Vagina (tissue), 2 donors: ENCODE measurements around the gene DAO. TPM values are rescaled to one million over a fixed set of nuclear protein-coding genes. Genes with fewer than 3 reads are reported as not detected.

Experiments
- DNase-seq, 2 donors: peaks; one replicate each; pipeline ENCODE4 v3.0.0-alpha.2; 2017; ENCODE audit errors: extremely low spot score in 2 of 2
- H3K27ac ChIP-seq: fragments of 200-600 bp; sonication (generic); one replicate; pipeline ENCODE4 v1.5.1; 2019
- H3K27me3 ChIP-seq: fragments of 200-600 bp; sonication (generic); one replicate; pipeline ENCODE4 v1.5.1; 2019
- H3K36me3 ChIP-seq, 2 donors: fragments of 200-600 bp; sonication (generic); one replicate each; pipeline ENCODE4 v1.5.1; 2017 to 2019
- H3K4me1 ChIP-seq: fragments of 200-600 bp; sonication (generic); one replicate; pipeline ENCODE4 v1.5.1; 2019
- H3K4me3 ChIP-seq, 2 donors: fragments of 200-600 bp; sonication (generic); 1 replicate in 1 of 2; 2 replicates in 1 of 2; pipeline ENCODE4 v1.5.1; 2016 to 2019
- H3K9me3 ChIP-seq: fragments of 200-600 bp; sonication (generic); one replicate; pipeline ENCODE4 v1.5.1; 2019
- POLR2A ChIP-seq, 2 donors: fragments of 450-650 bp; IDR thresholded peaks; one replicate each; pipeline ENCODE4 v1.6.1; 2017; ENCODE audit warnings: antibody characterized with exemption in 2 of 2, mild to moderate bottlenecking in 2 of 2, moderate library complexity in 2 of 2
- POLR2AphosphoS5 ChIP-seq, 2 donors: sonication (generic); formaldehyde crosslinking; IDR thresholded peaks; one replicate each; pipeline ENCODE4 v1.9.0; 2017; ENCODE audit warnings: antibody characterized with exemption in 2 of 2, mild to moderate bottlenecking in 2 of 2, low read depth in 1 of 2; ENCODE audit not compliant: insufficient read depth in 1 of 2
- intact Hi-C: fragments of 100-400 bp; cut with DNase I; formaldehyde crosslinking; loops from one replicate; pipeline ENCODE4 v1.15.1; 2023
- total RNA-seq: library from RNA; depleted of rRNA; stranded (reverse); fragments of >200 nt; gene quantifications from one replicate; pipeline ENCODE4 v1.2.3, GENCODE V29; 2016
- TF ChIP-seq, protein P1 (sequence below), 3 experiments: fragments of 450-650 bp in 2 of 3; fragments of 200-600 bp in 1 of 3; sonication (generic) in 1 of 3; IDR thresholded peaks; one replicate each; pipeline ENCODE4 v1.5.1; 2017 to 2019; ENCODE audit warnings: antibody characterized with exemption in 3 of 3, mild to moderate bottlenecking in 2 of 3, moderate library complexity in 2 of 3

Gene DAO
- total RNA-seq, 1 donor from 2014 or later: not detected

GRCh38 chr12:108886873-108887629 lies 7.2 kb downstream of the DAO start:
- DNase-seq: no peak
- Histone ChIP-seq H3K9me3 (no peaks in the 10 kb centered on the region), H3K4me1 (no peaks in the 10 kb centered on the region), H3K36me3 (no peaks in the 10 kb centered on the region), H3K27ac (no peak overlapping the region), H3K4me3 (no peak overlapping the region), H3K27me3 (no peaks in the 10 kb centered on the region)
- TF ChIP-seq POLR2A (IDR thresholded peaks at IDR 0.05) (no peak), POLR2AphosphoS5 (IDR thresholded peaks at IDR 0.05; ENCODE audit: insufficient read depth in 1 of 2, low read depth in 1 of 2) (no peak)
- TF ChIP-seq, protein P1, sequence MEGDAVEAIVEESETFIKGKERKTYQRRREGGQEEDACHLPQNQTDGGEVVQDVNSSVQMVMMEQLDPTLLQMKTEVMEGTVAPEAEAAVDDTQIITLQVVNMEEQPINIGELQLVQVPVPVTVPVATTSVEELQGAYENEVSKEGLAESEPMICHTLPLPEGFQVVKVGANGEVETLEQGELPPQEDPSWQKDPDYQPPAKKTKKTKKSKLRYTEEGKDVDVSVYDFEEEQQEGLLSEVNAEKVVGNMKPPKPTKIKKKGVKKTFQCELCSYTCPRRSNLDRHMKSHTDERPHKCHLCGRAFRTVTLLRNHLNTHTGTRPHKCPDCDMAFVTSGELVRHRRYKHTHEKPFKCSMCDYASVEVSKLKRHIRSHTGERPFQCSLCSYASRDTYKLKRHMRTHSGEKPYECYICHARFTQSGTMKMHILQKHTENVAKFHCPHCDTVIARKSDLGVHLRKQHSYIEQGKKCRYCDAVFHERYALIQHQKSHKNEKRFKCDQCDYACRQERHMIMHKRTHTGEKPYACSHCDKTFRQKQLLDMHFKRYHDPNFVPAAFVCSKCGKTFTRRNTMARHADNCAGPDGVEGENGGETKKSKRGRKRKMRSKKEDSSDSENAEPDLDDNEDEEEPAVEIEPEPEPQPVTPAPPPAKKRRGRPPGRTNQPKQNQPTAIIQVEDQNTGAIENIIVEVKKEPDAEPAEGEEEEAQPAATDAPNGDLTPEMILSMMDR (IDR thresholded peaks at IDR 0.05): no peak
- intact Hi-C loops: no loop called here

GRCh38 chr12:108888031-108888430 lies 8.1 kb downstream of the DAO start:
- intact Hi-C loops: no loop called here
- no peak for TF ChIP-seq POLR2AphosphoS5 (IDR thresholded peaks at IDR 0.05; ENCODE audit: insufficient read depth in 1 of 2, low read depth in 1 of 2)
- no peak for TF ChIP-seq POLR2A (IDR thresholded peaks at IDR 0.05)
- TF ChIP-seq, protein P1 (IDR thresholded peaks at IDR 0.05): no peak
- Histone ChIP-seq H3K27me3 (no peaks in the 10 kb centered on the region), H3K36me3 (no peaks in the 10 kb centered on the region), H3K9me3 (no peaks in the 10 kb centered on the region), H3K4me3 (no peak overlapping the region), H3K27ac (no peak overlapping the region), H3K4me1 (no peaks in the 10 kb centered on the region)
- DNase-seq: no peak

DNA sequence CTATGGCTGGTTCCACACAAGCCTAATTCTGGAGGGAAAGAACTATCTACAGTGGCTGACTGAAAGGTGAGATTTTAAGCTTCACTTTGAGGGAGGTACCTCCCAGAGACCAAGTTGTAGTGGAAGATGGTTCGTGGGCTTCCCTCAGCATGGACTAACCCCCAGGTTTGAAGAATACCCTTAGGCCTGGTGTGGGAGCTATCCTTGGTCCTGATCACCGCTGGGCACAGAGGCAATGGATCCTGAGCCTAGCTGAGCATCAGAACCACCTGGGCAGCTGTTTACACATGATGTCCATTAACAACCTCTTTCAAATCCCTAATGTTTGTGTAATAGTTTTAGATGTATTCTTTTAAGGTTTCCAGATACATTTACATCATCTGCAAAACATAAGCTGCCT lies 10.3 kb downstream of the DAO start:
- TF ChIP-seq POLR2A (IDR thresholded peaks at IDR 0.05): no peak
- TF ChIP-seq, protein P1 (IDR thresholded peaks at IDR 0.05): no peak
- no peak for DNase-seq
- Histone ChIP-seq H3K27me3 (no peaks in the 10 kb centered on the region), H3K27ac (no peak overlapping the region), H3K4me1 (no peaks in the 10 kb centered on the region), H3K36me3 (no peaks in the 10 kb centered on the region), H3K4me3 (no peak overlapping the region), H3K9me3 (no peaks in the 10 kb centered on the region)
- intact Hi-C loops: no loop called here

GRCh38 chr12:108895220-108895802 lies 15.4 kb downstream of the DAO start:
- no peaks in the 10 kb centered on the region for H3K27me3 ChIP-seq
- TF ChIP-seq POLR2A (IDR thresholded peaks at IDR 0.05): no peak
- TF ChIP-seq, protein P1 (IDR thresholded peaks at IDR 0.05): no peak
- no peak for TF ChIP-seq POLR2AphosphoS5 (IDR thresholded peaks at IDR 0.05; ENCODE audit: insufficient read depth in 1 of 2, low read depth in 1 of 2)
- DNase-seq: no peak
- H3K27ac ChIP-seq: no peak overlapping the region
- intact Hi-C loops: no loop called here
- H3K4me3 ChIP-seq: no peak overlapping the region
- no peaks in the 10 kb centered on the region for H3K9me3 ChIP-seq
- H3K4me1 ChIP-seq: no peaks in the 10 kb centered on the region
- no peaks in the 10 kb centered on the region for H3K36me3 ChIP-seq

DNA sequence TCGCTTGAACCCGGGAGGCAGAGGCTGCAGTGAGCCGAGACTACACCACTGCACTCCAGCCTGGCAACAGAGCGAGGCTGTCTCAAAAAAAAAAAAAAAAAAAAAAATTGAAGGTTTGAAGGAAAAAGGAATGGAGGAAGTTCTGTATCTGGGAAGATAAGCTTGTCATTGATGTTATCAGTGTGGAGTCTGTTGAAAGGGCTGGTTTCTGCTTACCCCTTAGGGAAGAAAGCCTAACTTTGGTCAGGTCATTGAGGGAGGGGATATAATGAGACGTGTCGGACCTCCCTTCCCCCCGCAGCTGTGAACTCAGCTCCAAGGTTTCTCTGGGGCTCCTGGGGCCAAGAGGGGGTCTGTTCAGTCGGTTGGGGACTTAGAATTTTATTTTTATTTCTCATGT lies 16.4 kb downstream of the DAO start:
- Histone ChIP-seq H3K27ac (no peak overlapping the region), H3K36me3 (no peaks in the 10 kb centered on the region), H3K9me3 (no peaks in the 10 kb centered on the region), H3K4me3 (no peak overlapping the region), H3K27me3 (no peaks in the 10 kb centered on the region), H3K4me1 (no peaks in the 10 kb centered on the region)
- no peak for DNase-seq
- intact Hi-C loops: no loop called here
- TF ChIP-seq POLR2A (IDR thresholded peaks at IDR 0.05) (no peak), POLR2AphosphoS5 (IDR thresholded peaks at IDR 0.05; ENCODE audit: insufficient read depth in 1 of 2, low read depth in 1 of 2) (no peak)
- TF ChIP-seq, protein P1 (IDR thresholded peaks at IDR 0.05): no peak
